Renal cortical epithelial cell (primary cell): Measurements from ENCODE around the gene PRDX5. TPM values are rescaled to one million over a fixed set of nuclear protein-coding genes. Genes with fewer than 3 reads are reported as not detected.
A peak's percentile ranks its signal among the peaks of the same experiment; 100 is the strongest.

Experiments used
- DNase-seq: peaks from one replicate; pipeline ENCODE4 v3.0.0-alpha.2; 2011; ENCODE audit warnings: low read depth
- total RNA-seq: library from RNA; depleted of rRNA; stranded (reverse); fragments of >200 nt; gene quantifications from 2 replicates; pipeline ENCODE4 v1.2.3, GENCODE V29; 2014

PRDX5 gene
- total RNA-seq, 1 donor from 2014 or later = 209 TPM

DNA sequence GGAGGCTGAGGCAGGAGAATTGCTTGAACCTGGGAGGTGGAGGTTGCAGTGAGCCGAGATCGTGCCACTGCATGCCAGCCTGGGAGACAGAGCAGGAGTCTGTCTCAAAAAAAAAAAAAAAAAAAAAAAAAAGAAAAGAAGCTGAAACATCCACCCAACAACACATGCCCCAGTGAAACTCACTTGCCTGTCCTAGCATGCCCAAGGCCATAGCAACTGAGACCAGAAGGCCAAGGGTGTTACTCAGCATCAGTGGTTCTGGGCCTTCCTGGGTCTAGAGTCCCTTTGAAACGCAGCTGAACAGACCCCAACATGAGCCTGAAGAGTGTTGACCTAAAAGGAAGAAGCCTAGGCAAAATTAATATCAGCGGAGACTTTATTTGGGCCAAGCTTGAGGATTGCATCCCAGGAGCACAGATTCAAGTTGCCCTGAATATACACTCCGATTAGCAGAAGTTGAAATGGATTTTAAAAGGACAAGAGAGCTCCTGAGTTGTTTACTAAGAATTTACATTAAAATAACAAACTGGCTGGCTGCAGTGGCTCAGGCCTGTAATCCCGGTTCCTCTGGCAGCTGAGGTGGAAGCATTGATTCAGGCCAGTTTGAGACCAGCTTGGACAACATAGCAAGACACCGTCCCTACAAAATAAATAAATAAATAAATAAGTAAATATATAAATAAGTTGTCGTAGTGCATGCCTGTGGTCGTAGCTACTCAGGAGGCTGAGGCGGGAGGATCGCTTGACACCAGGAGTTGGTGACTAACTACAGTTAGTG, 7.0 kb downstream of the PRDX5 start:
- DNase-seq = no peak

GRCh38 chr11:64327375-64327774, 9.5 kb downstream of the PRDX5 start:
- no peak for DNase-seq

DNA sequence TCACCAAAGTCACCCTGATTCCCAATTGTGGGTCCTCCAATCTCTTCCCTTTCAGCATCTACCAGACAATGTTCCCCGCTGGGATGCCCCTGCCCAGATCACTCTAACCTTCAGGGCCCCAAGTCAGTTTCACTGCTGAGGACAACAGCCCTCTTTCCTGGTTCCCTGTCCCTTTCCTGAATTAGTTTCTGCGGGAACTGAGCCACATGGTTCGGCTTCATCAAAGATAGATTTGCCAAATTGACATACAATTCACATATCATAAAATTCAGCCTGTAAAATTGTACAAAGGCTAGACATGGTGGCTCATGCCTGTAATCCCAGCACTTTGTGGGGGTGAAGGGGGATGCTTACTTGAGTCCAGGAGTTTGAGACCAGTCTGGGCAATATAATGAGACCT, 10.1 kb downstream of the PRDX5 start:
- DNase-seq = no peak

- no peak for DNase-seq
Observed at GRCh38 chr11:64330888-64331287, 13.0 kb downstream of the PRDX5 start.

- DNase-seq = peak; percentile 91
Observed at GRCh38 chr11:64331569-64332371, 13.8 kb downstream of the PRDX5 start.

DNA sequence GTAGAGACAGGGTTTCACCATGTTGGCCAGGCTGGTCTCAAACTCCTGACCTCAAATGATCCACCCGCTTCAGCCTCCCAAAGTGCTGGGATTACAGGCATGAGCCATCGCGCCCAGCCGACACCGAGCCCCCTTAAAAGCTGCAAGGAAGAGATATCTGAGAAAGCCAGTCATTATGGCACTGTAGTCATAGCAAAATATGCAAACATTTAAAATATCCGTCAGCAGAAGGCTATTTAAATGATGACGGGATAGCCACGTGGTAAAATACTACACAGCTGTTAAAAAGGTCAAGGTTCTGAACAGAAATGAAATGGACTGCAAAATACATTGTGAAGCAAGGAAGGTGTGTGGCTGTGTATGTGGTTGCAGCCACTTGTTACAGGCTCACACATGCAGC, 15.6 kb downstream of the PRDX5 start:
- DNase-seq = no peak

GRCh38 chr11:64334764-64335735, 17.1 kb downstream of the PRDX5 start:
- DNase-seq = peak; percentile 99

DNA sequence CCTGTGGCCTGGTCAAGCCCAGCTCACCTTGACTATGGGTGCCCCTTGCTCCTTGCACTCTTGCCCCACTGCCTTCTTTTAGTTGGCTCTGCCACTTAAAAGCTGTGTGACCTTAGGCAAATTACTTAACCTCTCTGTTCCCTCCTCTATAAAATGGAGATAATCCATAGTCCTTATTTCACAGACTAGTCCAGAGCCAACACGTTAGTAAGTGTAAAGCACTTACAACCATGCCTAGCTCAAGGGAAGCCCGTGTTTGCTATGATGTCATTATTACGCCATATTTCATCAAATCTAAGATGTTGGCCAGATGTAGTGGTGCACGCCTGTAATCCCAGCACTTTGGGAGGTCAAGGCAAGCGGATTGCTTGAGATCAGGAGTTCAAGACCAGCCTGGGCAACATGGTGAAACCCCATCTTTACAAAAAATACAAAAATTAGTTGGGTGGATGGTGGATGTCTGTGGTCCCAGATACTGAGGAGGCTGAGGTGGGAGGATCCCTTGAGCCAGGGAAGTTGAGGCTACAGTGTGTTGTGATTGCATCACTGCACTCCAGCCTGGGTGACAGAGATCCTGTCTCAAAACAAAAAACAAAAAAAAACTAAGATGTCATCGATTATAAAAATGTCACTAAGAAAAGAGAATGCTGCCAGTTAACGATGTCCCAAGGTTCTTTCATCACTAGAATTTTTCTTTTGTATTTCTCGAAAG, 19.8 kb downstream of the PRDX5 start:
- no peak for DNase-seq

DNA sequence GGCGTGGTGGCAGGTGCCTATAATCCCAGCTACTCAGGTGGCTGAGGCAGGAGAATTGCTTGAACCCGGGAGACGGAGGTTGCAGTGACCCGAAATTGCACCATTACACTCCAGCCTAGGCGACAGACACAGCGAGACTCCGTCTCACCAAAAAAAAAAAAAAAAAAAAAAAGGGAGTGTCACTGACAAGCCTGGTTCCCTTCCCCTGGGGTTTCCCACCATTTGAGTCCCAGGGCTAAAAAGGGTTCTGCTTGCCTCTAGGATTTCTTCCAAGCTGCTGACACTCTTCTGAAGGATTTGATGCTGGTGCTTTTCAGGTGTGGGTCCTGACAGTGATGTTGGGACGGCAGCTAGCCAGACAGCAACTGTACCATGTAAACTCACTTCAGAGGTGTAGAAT, 20.8 kb downstream of the PRDX5 start:
- no peak for DNase-seq

DNA sequence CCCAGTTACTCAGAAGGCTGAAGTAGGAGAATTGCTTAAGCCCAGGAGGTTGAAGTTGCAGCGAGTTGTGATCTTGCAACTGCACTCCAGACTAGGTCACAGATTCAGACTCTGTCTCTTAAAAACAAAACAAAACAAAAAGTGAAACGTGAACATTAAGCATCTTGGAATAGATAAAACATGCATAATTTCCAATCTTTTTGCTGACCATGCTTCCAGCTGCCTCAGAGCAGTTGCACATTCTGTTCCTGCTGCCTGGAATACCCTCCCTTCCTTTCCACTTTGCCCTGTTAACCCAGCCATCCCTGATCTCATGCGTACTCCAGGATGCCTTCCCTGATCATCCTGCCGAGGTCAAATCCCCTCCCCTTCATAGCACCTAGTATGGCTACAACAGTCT, 21.4 kb downstream of the PRDX5 start:
- DNase-seq = no peak

GRCh38 chr11:64339754-64340408, 22.0 kb downstream of the PRDX5 start, which contains the start of gene CCDC88B:
TSS of gene CCDC88B (plus strand) at chr11:64340204. CDS start at chr11:64340267, 63 bp downstream.
- DNase-seq = no peak

DNA sequence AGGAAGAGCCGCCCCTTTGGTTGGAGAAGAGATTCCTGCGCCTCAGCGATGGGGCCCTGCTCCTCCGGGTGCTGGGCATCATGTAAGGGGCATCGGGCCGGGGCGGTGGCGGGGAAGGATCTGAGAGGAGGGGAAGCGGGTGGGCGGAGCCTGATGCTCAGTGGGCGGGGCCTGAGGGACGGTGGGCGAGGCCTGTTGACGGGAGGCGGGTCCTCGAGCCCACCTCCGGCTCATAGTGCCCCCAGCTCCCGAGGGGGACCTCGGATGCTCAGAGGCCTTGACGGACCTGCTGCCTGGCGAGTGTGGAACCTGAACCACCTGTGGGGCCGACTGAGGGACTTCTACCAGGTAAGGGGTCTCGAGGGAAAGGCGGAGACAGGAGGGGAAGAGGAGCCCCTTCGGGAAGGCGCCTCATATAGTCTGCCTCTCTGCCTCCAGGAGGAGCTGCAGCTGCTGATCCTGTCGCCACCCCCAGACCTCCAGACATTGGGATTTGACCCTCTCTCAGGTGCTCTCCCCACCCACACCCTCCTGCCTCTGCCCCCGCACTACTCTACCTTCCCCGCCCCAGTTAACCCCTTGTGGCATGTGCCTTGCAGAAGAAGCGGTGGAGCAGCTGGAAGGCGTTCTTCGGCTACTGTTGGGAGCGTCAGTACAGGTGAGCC, 22.9 kb downstream of the PRDX5 start:
- DNase-seq = no peak

GRCh38 chr11:64341429-64341828, 23.5 kb downstream of the PRDX5 start:
- no peak for DNase-seq

DNA sequence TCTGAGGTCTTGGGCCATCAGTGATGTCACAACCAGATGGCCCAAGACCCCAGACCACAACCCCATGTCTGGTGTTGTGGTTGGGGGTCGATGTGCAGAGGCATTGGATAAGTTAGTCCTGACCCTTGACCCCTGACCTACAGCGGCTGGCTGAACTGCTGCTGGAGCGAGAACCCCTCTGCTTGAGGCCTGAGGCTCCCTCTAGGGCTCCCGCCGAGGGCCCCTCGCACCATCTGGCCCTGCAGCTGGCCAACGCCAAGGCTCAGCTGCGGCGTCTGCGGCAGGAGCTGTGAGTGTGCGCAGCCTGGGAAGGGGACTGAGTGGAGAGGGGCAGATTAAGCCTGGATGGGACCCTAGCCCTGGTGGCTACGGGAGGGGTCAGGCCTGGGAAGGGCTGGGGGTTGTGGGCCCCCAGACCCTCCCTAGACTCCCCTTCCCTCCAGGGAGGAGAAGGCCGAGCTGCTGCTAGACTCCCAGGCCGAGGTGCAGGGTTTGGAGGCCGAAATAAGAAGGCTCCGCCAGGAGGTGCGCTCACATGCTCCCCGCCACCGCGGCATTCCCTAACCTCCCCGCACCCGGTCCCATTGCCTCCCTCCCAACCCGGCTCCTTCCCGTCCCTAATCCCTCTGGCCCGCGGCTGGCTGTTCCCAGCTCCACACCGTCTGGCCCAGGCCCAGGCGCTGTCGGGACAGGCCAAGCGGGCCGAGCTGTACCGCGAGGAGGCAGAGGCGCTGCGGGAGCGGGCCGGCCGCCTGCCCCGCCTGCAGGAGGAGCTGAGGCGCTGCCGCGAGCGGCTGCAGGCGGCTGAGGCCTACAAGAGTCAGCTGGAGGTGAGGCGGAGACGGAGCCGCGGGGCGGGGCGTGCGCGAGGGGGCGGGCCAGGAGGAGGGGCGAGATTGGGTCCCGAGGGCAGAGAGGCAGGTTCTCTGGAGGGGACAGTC, 24.2 kb downstream of the PRDX5 start:
- DNase-seq = peak; percentile 69

DNA sequence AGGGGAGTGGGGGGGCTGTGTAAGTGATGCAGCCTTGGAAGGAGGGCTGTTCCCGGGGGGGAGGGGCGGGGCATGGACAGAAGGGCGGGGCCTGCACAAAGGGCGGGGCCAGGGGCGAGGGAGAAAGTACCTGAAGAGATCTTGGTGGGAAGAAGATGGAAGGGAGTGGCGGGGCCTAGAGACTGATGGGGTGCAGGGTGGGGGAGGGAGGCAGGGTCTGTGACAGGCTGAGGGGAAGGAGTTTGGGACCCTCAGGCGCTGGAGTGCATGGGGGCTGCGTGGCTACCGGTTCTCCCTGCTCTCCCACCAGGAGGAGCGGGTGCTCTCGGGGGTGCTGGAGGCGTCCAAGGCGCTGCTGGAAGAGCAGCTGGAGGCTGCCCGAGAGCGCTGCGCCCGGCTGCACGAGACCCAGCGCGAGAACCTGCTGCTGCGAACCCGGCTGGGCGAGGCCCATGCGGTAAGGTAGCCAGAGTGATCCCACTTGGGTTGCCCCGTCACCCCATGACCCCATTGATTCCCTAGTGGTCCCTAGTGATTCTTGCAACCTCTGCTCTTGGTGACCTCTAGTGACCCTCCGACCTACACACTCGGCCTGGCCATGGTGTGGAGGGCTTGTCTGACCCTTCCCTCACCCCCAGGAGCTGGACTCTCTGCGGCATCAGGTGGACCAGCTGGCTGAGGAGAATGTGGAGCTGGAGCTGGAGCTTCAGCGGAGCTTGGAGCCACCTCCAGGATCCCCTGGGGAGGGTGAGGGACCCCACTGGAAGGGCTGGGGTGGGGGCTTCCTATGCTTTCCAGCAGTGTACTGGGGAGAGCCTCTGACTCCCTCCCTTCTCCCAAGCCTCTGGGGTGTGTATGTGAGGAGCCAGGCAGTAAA, 25.2 kb downstream of the PRDX5 start:
- DNase-seq = no peak

GRCh38 chr11:64343767-64344559, 26.0 kb downstream of the PRDX5 start:
- no peak for DNase-seq

DNA sequence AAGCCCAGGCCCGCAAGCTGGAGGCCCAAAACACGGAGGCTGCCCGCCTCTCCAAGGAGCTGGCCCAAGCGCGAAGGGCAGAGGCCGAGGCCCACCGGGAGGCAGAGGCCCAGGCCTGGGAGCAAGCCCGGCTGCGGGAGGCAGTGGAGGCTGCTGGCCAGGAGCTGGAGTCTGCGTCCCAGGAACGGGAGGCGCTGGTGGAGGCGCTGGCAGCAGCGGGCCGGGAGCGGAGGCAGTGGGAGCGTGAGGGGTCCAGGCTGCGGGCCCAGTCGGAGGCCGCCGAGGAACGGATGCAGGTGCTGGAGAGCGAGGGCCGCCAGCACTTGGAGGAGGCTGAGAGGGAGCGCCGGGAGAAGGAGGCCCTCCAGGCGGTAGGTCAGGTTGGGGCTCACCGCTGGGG, 26.9 kb downstream of the PRDX5 start:
- DNase-seq = no peak
